Measurements from ENCODE around the gene BSN. TPM values are rescaled to one million over a fixed set of nuclear protein-coding genes. Genes with fewer than 3 reads are reported as not detected.

BSN gene
- total and polyA plus RNA-seq, 2 donors (not counting 1 experiment from before 2014, with no cell fraction given), result under 0.01 to 0.01 TPM

DNA sequence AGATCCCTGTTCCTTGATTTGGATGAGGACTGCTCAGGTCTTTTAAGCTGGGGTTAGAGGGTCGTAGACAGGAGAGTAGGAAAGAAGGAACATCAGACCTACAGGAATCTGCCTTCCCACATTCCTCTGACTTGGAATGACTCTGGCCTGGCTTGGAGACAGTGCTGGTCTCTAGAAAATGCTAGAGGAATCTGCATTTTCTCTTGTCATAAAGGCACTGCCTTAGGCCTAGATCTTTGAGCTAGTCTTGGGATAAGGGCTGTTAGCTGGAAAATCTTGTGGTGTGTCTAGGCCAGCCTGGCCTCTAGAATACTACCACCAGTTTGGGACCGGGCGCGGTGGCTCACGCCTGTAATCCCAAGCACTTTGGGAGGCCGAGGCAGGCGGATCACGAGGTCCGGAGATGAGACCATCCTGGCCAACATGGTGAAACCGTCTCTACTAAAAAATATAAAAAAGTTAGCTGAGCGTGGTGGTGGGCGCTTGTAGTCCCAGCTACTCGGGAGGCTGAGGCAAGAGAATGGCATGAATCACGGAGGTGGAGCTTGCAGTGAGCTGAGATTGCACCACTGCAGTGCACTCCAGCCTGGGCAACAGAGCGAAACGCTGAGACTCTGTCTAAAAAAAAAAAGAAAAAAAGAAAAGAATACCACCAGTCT, 17.3 kb upstream of the BSN start:
- no peak for DNase-seq (ENCODE audit: low read depth in 2 of 2)
- TF ChIP-seq, protein P1, sequence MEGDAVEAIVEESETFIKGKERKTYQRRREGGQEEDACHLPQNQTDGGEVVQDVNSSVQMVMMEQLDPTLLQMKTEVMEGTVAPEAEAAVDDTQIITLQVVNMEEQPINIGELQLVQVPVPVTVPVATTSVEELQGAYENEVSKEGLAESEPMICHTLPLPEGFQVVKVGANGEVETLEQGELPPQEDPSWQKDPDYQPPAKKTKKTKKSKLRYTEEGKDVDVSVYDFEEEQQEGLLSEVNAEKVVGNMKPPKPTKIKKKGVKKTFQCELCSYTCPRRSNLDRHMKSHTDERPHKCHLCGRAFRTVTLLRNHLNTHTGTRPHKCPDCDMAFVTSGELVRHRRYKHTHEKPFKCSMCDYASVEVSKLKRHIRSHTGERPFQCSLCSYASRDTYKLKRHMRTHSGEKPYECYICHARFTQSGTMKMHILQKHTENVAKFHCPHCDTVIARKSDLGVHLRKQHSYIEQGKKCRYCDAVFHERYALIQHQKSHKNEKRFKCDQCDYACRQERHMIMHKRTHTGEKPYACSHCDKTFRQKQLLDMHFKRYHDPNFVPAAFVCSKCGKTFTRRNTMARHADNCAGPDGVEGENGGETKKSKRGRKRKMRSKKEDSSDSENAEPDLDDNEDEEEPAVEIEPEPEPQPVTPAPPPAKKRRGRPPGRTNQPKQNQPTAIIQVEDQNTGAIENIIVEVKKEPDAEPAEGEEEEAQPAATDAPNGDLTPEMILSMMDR (conservative IDR thresholded peaks at IDR 0.05 in 1 of 2, IDR thresholded peaks at IDR 0.05 in 1 of 2; ENCODE audit: low read depth in 1 of 2, low read length in 2 of 2), result no peak
- TF ChIP-seq EZH2 (IDR thresholded peaks at IDR 0.05; ENCODE audit: low read length, missing control alignments), result no peak
- no peak overlapping the region for H3K9ac ChIP-seq (ENCODE audit: insufficient read depth, low read length)

DNA sequence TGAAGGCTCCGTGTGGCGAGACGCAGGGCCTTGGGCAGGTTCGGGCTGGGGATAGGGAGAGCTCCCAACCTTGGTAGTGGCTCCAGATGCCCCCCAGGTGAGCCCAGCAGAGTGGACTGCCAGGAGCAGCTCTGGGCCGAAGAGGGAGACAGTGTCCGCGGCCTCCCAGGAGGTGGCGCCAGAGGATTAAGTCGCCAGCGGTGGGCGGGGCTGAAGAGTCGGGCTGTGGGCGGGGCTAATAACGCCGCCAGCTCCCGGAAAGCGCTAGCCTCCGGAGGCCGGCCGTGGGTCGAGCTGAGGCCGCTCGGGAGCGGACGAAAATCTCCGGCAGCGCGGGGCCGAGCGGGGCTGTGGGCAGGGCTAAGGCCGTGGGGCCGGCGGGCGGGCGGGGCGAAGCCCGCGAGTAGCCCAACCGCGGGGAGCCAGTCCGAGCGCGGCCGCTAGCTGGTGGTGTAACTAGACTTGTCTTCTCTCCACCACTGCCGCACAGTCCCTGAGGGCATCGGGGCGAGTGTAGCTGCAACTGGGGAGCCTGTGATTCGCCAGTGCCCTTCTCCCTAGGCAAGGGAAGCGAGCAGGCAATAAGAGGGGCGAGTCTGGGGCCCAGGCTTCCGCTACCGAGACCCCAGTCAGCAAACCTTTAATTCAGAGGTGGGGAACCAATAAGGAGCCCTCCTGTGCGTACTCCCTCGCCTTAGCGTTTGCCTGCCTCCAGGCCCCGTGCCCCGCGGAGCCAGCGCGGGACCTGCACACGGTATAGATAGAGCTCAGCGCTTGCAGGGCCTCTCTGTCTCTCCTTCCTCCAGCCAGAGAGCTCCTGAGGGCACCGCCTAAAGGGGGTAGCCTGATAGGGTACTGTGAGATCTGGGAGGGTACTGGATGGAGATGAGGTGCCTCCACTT, 14.4 kb upstream of the BSN start:
- no peaks in the 10 kb centered on the region for H3K36me3 ChIP-seq (ENCODE audit: control insufficient read depth, insufficient read depth, low read length)
- peaks cover 5% of the 10 kb centered on the region for H3K4me1 ChIP-seq (ENCODE audit: control insufficient read depth, extremely low read depth, insufficient read depth, low read length)
- H3K9ac ChIP-seq (ENCODE audit: insufficient read depth, low read length), result no peak overlapping the region
- no peak overlapping the region for H3K27ac ChIP-seq (ENCODE audit: insufficient read depth, low read length)
- peak; percentile 88 to 94 for DNase-seq (ENCODE audit: low read depth in 2 of 2)
- peak overlapping the region; percentile 7 to 61 (median 36) for H3K4me3 ChIP-seq (replicated peaks in 1 of 4; ENCODE audit: control extremely low read depth in 1 of 4, insufficient read depth in 1 of 4, low read depth in 3 of 4, low read length in 4 of 4)
- H3K4me2 ChIP-seq (ENCODE audit: extremely low read depth, insufficient read depth, low read length), result peak overlapping the region; percentile 81
- peaks cover 8% of the 10 kb centered on the region for H3K27me3 ChIP-seq (ENCODE audit: control insufficient read depth, insufficient read depth, low read length)
- TF ChIP-seq EZH2 (IDR thresholded peaks at IDR 0.05; ENCODE audit: low read length, missing control alignments), result no peak
- TF ChIP-seq, protein P1 (conservative IDR thresholded peaks at IDR 0.05 in 1 of 2, IDR thresholded peaks at IDR 0.05 in 1 of 2; ENCODE audit: low read depth in 1 of 2, low read length in 2 of 2), result peak; percentile 58 to 69
- peak overlapping the region; percentile 58 for H2AFZ ChIP-seq (ENCODE audit: low read length)
- H3K9me3 ChIP-seq (ENCODE audit: control insufficient read depth, insufficient read depth, low read depth, low read length), result no peaks in the 10 kb centered on the region
- no peaks in the 10 kb centered on the region for H4K20me1 ChIP-seq (ENCODE audit: control insufficient read depth, extremely low read depth, insufficient read depth, low read length)
- no peaks in the 10 kb centered on the region for H3K79me2 ChIP-seq (ENCODE audit: control insufficient read depth, insufficient read depth, low read length)

More for the DNA sequence above, 17.3 kb upstream of the BSN start:
- Histone ChIP-seq H3K4me3 (replicated peaks in 1 of 4; ENCODE audit: control extremely low read depth in 1 of 4, insufficient read depth in 1 of 4, low read depth in 3 of 4, low read length in 4 of 4) (no peak overlapping the region), H3K79me2 (ENCODE audit: control insufficient read depth, insufficient read depth, low read length) (no peaks in the 10 kb centered on the region), H3K4me1 (ENCODE audit: control insufficient read depth, extremely low read depth, insufficient read depth, low read length) (peaks cover 5% of the 10 kb centered on the region), H2AFZ (ENCODE audit: low read length) (no peak overlapping the region), H4K20me1 (ENCODE audit: control insufficient read depth, extremely low read depth, insufficient read depth, low read length) (no peaks in the 10 kb centered on the region), H3K9me3 (ENCODE audit: control insufficient read depth, insufficient read depth, low read depth, low read length) (no peaks in the 10 kb centered on the region), H3K27ac (ENCODE audit: insufficient read depth, low read length) (no peak overlapping the region), H3K36me3 (ENCODE audit: control insufficient read depth, insufficient read depth, low read length) (no peaks in the 10 kb centered on the region), H3K27me3 (ENCODE audit: control insufficient read depth, insufficient read depth, low read length) (no peaks in the 10 kb centered on the region), H3K4me2 (ENCODE audit: extremely low read depth, insufficient read depth, low read length) (no peak overlapping the region)

GRCh38 chr3:49552087-49552486, 2.2 kb upstream of the BSN start:
- Histone ChIP-seq H3K4me1 (ENCODE audit: control insufficient read depth, extremely low read depth, insufficient read depth, low read length) (peaks cover 2% of the 10 kb centered on the region), H3K4me2 (ENCODE audit: extremely low read depth, insufficient read depth, low read length) (no peak overlapping the region), H3K27me3 (ENCODE audit: control insufficient read depth, insufficient read depth, low read length) (peaks cover 22% of the 10 kb centered on the region), H4K20me1 (ENCODE audit: control insufficient read depth, extremely low read depth, insufficient read depth, low read length) (no peaks in the 10 kb centered on the region), H2AFZ (ENCODE audit: low read length) (no peak overlapping the region), H3K79me2 (ENCODE audit: control insufficient read depth, insufficient read depth, low read length) (no peaks in the 10 kb centered on the region), H3K9ac (ENCODE audit: insufficient read depth, low read length) (no peak overlapping the region), H3K27ac (ENCODE audit: insufficient read depth, low read length) (no peak overlapping the region), H3K4me3 (replicated peaks in 1 of 4; ENCODE audit: control extremely low read depth in 1 of 4, insufficient read depth in 1 of 4, low read depth in 3 of 4, low read length in 4 of 4) (no peak overlapping the region), H3K36me3 (ENCODE audit: control insufficient read depth, insufficient read depth, low read length) (no peaks in the 10 kb centered on the region), H3K9me3 (ENCODE audit: control insufficient read depth, insufficient read depth, low read depth, low read length) (no peaks in the 10 kb centered on the region)
- TF ChIP-seq EZH2 (IDR thresholded peaks at IDR 0.05; ENCODE audit: low read length, missing control alignments), result no peak
- TF ChIP-seq, protein P1 (conservative IDR thresholded peaks at IDR 0.05 in 1 of 2, IDR thresholded peaks at IDR 0.05 in 1 of 2; ENCODE audit: low read depth in 1 of 2, low read length in 2 of 2), result no peak
- DNase-seq (ENCODE audit: low read depth in 2 of 2), result no peak

Data from fibroblast of lung (primary cell).